ENCODE measurements around the gene DUSP22.

DUSP22 gene

GRCh38 chr6:250676-251075, 41.6 kb upstream of the DUSP22 start:
- Histone ChIP-seq H3K4me2 (ENCODE audit: low read depth, low read length) (0 out of 2 replicates have a peak overlapping the region, but pooled peaks have one; percentile 5), H3K36me3 (replicated peaks; ENCODE audit: insufficient read depth, low read length) (no peaks in the 10 kb centered on the region), H3K9me2 (replicated peaks; ENCODE audit: insufficient read depth, low read length) (no peaks in the 10 kb centered on the region), H3K4me3 (ENCODE audit: low read length) (no peak overlapping the region), H3K79me2 (ENCODE audit: low read length) (no peaks in the 10 kb centered on the region), H3K9me3 (replicated peaks; ENCODE audit: insufficient read depth, low read length) (no peaks in the 10 kb centered on the region), H3K4me1 (ENCODE audit: low read length) (peaks cover 32% of the 10 kb centered on the region), H3F3A (ENCODE audit: insufficient read depth, low read length) (peaks cover 19% of the 10 kb centered on the region), H4K20me1 (ENCODE audit: insufficient read depth, low read length) (no peaks in the 10 kb centered on the region), H3K9ac (ENCODE audit: low read length) (no peak overlapping the region), H3K27ac (ENCODE audit: low read length) (no peak overlapping the region), H3K27me3 (replicated peaks; ENCODE audit: insufficient read depth, low read length) (no peaks in the 10 kb centered on the region), H2AFZ (ENCODE audit: low read length) (no peak overlapping the region)
- DNase-seq, result no peak
- TF ChIP-seq CTCF (IDR thresholded peaks at IDR 0.05; ENCODE audit: low read length) (no peak), EZH2 (optimal IDR thresholded peaks at IDR 0.05; ENCODE audit: low read depth, low read length) (no peak), EZH2phosphoT487 (IDR thresholded peaks at IDR 0.05; ENCODE audit: low read length) (no peak)

DNA sequence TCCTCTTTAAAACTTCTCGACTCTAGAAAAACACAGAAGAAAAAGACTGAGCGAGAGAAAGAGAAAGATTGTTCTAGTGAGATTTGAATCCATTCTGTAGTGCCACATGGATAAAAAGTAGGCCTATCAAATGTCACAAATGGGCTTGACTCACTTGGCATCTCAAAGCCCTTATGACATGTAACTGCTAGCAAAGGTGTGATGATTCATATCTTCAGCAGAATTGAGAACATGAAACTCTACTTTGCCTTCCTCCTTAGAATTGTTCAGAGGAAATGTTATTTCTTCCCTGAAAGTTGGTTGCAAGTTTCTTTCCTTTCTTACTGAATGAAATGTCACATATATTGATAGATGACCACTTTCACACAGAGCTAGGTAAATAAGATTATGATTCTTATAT, 40.4 kb upstream of the DUSP22 start:
- Histone ChIP-seq H3K9me2 (replicated peaks; ENCODE audit: insufficient read depth, low read length) (no peaks in the 10 kb centered on the region), H3K4me2 (ENCODE audit: low read depth, low read length) (peak overlapping the region; percentile 61; the same call in 1 of the 2 replicates), H3K9ac (ENCODE audit: low read length) (no peak overlapping the region), H3K27ac (ENCODE audit: low read length) (peak overlapping the region; percentile 67; the same call in 1 of the 2 replicates), H3K79me2 (ENCODE audit: low read length) (no peaks in the 10 kb centered on the region), H3K4me1 (ENCODE audit: low read length) (peaks cover 34% of the 10 kb centered on the region), H2AFZ (ENCODE audit: low read length) (no peak overlapping the region), H3F3A (ENCODE audit: insufficient read depth, low read length) (peaks cover 19% of the 10 kb centered on the region), H3K9me3 (replicated peaks; ENCODE audit: insufficient read depth, low read length) (no peaks in the 10 kb centered on the region), H4K20me1 (ENCODE audit: insufficient read depth, low read length) (no peaks in the 10 kb centered on the region), H3K36me3 (replicated peaks; ENCODE audit: insufficient read depth, low read length) (no peaks in the 10 kb centered on the region), H3K27me3 (replicated peaks; ENCODE audit: insufficient read depth, low read length) (no peaks in the 10 kb centered on the region), H3K4me3 (ENCODE audit: low read length) (no peak overlapping the region)
- DNase-seq, result peak; percentile 24
- TF ChIP-seq EZH2phosphoT487 (IDR thresholded peaks at IDR 0.05; ENCODE audit: low read length) (no peak), CTCF (IDR thresholded peaks at IDR 0.05; ENCODE audit: low read length) (no peak), EZH2 (optimal IDR thresholded peaks at IDR 0.05; ENCODE audit: low read depth, low read length) (no peak)

- H3K4me2 ChIP-seq (ENCODE audit: low read depth, low read length), result peak overlapping the region; percentile 61
- no peaks in the 10 kb centered on the region for H3K9me2 ChIP-seq (replicated peaks; ENCODE audit: insufficient read depth, low read length)
- H3F3A ChIP-seq (ENCODE audit: insufficient read depth, low read length), result peaks cover 30% of the 10 kb centered on the region
- peaks cover 44% of the 10 kb centered on the region for H3K4me1 ChIP-seq (ENCODE audit: low read length)
- peak; percentile 77 for DNase-seq
- peak overlapping the region; percentile 51 for H3K4me3 ChIP-seq (ENCODE audit: low read length)
- H3K36me3 ChIP-seq (replicated peaks; ENCODE audit: insufficient read depth, low read length), result no peaks in the 10 kb centered on the region
- no peaks in the 10 kb centered on the region for H3K27me3 ChIP-seq (replicated peaks; ENCODE audit: insufficient read depth, low read length)
- no peaks in the 10 kb centered on the region for H3K9me3 ChIP-seq (replicated peaks; ENCODE audit: insufficient read depth, low read length)
- TF ChIP-seq EZH2 (optimal IDR thresholded peaks at IDR 0.05; ENCODE audit: low read depth, low read length) (no peak), EZH2phosphoT487 (IDR thresholded peaks at IDR 0.05; ENCODE audit: low read length) (no peak), CTCF (IDR thresholded peaks at IDR 0.05; ENCODE audit: low read length) (no peak)
- no peaks in the 10 kb centered on the region for H4K20me1 ChIP-seq (ENCODE audit: insufficient read depth, low read length)
- no peaks in the 10 kb centered on the region for H3K79me2 ChIP-seq (ENCODE audit: low read length)
- peak overlapping the region; percentile 67 for H3K27ac ChIP-seq (ENCODE audit: low read length)
- peak overlapping the region; percentile 20; the same call in 1 of the 2 replicates for H3K9ac ChIP-seq (ENCODE audit: low read length)
- peak overlapping the region; percentile 29 for H2AFZ ChIP-seq (ENCODE audit: low read length)
Observed at GRCh38 chr6:252775-253535, 39.3 kb upstream of the DUSP22 start.
